ENCODE data around the gene CELSR3. TPM values are rescaled to one million over a fixed set of nuclear protein-coding genes. Genes with fewer than 3 reads are reported as not detected.
A peak's percentile ranks its signal among the peaks of the same experiment; 100 is the strongest.

The CELSR3 gene
- total RNA-seq, 3 donors from 2014 or later (not counting 1 experiment from before 2014, with no cell fraction given) = 2.0 to 3.4 (median 2.6) TPM

GRCh38 chr3:48652923-48653715 is 9.6 kb downstream of the CELSR3 start:
- ATAC-seq (no peak), DNase-seq (no peak)
- peaks cover 5 to 8% of the 10 kb centered on the region in 2 donors for H3K4me1 Mint-ChIP-seq
- peak overlapping the region in 1 of 2 donors; percentile 50 for H3K27ac Mint-ChIP-seq
- 92% methylated on average over 15 of the region's 15 CpGs for WGBS (ENCODE audit: insufficient coverage)
- H3K4me3 Mint-ChIP-seq = no peak overlapping the region
- no peaks in the 10 kb centered on the region for H3K27me3 ChIP-seq (ENCODE audit: control insufficient read depth, insufficient read depth, low read length)
- no peak overlapping the region for H3K27ac ChIP-seq (ENCODE audit: low read length)
- TF ChIP-seq CTCF (IDR thresholded peaks at IDR 0.05) = no peak
- no peaks in the 10 kb centered on the region for H3K9me3 ChIP-seq (ENCODE audit: control insufficient read depth, insufficient read depth, low read length)
- H3K36me3 Mint-ChIP-seq = no peaks in the 10 kb centered on the region
- intact Hi-C loops (cut with micrococcal nuclease) = no loop called here
- no peak overlapping the region for H3K4me3 ChIP-seq (ENCODE audit: low read length)
- H3K27me3 Mint-ChIP-seq (ENCODE audit: low read depth in 2 of 2) = peaks cover 0 to 4% of the 10 kb centered on the region in 2 donors
- peaks cover 21% of the 10 kb centered on the region for H3K4me1 ChIP-seq (ENCODE audit: control insufficient read depth, insufficient read depth, low read length)
- H3K36me3 ChIP-seq (ENCODE audit: control insufficient read depth, insufficient read depth, low read length) = no peaks in the 10 kb centered on the region
- H3K9me3 Mint-ChIP-seq = no peaks in the 10 kb centered on the region

- Mint-ChIP-seq H3K27me3 (ENCODE audit: low read depth in 2 of 2) (peaks cover 0 to 4% of the 10 kb centered on the region in 2 donors), H3K4me3 (no peak overlapping the region), H3K4me1 (peaks cover 3 to 4% of the 10 kb centered on the region in 2 donors), H3K9me3 (no peaks in the 10 kb centered on the region), H3K27ac (no peak overlapping the region), H3K36me3 (no peaks in the 10 kb centered on the region)
- H3K4me1 ChIP-seq (ENCODE audit: control insufficient read depth, insufficient read depth, low read length) = peaks cover 15% of the 10 kb centered on the region
- DNase-seq = no peak
- intact Hi-C loops (cut with micrococcal nuclease) = no loop called here
- WGBS (ENCODE audit: insufficient coverage) = 94% methylated on average over 11 of the region's 11 CpGs
- H3K27me3 ChIP-seq (ENCODE audit: control insufficient read depth, insufficient read depth, low read length) = no peaks in the 10 kb centered on the region
- no peaks in the 10 kb centered on the region for H3K36me3 ChIP-seq (ENCODE audit: control insufficient read depth, insufficient read depth, low read length)
- H3K27ac ChIP-seq (ENCODE audit: low read length) = no peak overlapping the region
- no peak for ATAC-seq
- H3K9me3 ChIP-seq (ENCODE audit: control insufficient read depth, insufficient read depth, low read length) = no peaks in the 10 kb centered on the region
- no peak for TF ChIP-seq CTCF (IDR thresholded peaks at IDR 0.05)
- no peak overlapping the region for H3K4me3 ChIP-seq (ENCODE audit: low read length)
These were observed 10.9 kb downstream of the CELSR3 start for GRCh38 chr3:48651771-48652170.

GRCh38 chr3:48650723-48651122 is 12.0 kb downstream of the CELSR3 start:
- intact Hi-C loops (cut with micrococcal nuclease) = no loop called here
- H3K4me1 Mint-ChIP-seq = no peaks in the 10 kb centered on the region
- WGBS (ENCODE audit: insufficient coverage) = 90% methylated on average over 12 of the region's 12 CpGs
- no peak for ATAC-seq
- Histone ChIP-seq H3K27me3 (ENCODE audit: control insufficient read depth, insufficient read depth, low read length) (no peaks in the 10 kb centered on the region), H3K27ac (ENCODE audit: low read length) (no peak overlapping the region), H3K4me3 (ENCODE audit: low read length) (no peak overlapping the region), H3K9me3 (ENCODE audit: control insufficient read depth, insufficient read depth, low read length) (no peaks in the 10 kb centered on the region), H3K36me3 (ENCODE audit: control insufficient read depth, insufficient read depth, low read length) (no peaks in the 10 kb centered on the region), H3K4me1 (ENCODE audit: control insufficient read depth, insufficient read depth, low read length) (peaks cover 8% of the 10 kb centered on the region)
- no peaks in the 10 kb centered on the region for H3K36me3 Mint-ChIP-seq
- no peak overlapping the region for H3K4me3 Mint-ChIP-seq
- no peak for DNase-seq
- no peak for TF ChIP-seq CTCF (IDR thresholded peaks at IDR 0.05)
- peaks cover 0 to 4% of the 10 kb centered on the region in 2 donors for H3K27me3 Mint-ChIP-seq (ENCODE audit: low read depth in 2 of 2)
- no peak overlapping the region for H3K27ac Mint-ChIP-seq
- H3K9me3 Mint-ChIP-seq = no peaks in the 10 kb centered on the region
